Gastrocnemius medialis (tissue), 4 donors: ENCODE data around the gene PDE3B.

Source experiments
- CTCF ChIP-seq, 5 experiments: fragments of 450-650 bp in 3 of 5; fragments of 200-600 bp in 2 of 5; sonication (generic) in 2 of 5; IDR thresholded peaks in 4 of 5; conservative IDR thresholded peaks in 1 of 5; 1 replicate in 4 of 5; 2 replicates in 1 of 5; pipeline ENCODE4 v1.5.1; 2016 to 2019; ENCODE audit warnings: antibody characterized with exemption in 5 of 5, mild to moderate bottlenecking in 3 of 5, moderate library complexity in 3 of 5
- POLR2A ChIP-seq, 2 donors: fragments of 450-650 bp; IDR thresholded peaks; one replicate each; pipeline ENCODE4 v1.6.1; 2017; ENCODE audit warnings: antibody characterized with exemption in 2 of 2, mild to moderate bottlenecking in 2 of 2, moderate library complexity in 2 of 2

GRCh38 chr11:14638561-14638960 lies 5.0 kb upstream of the PDE3B start:
- TF ChIP-seq CTCF (IDR thresholded peaks at IDR 0.05 in 4 of 5, conservative IDR thresholded peaks at IDR 0.05 in 1 of 5) (no peak), POLR2A (IDR thresholded peaks at IDR 0.05) (no peak)
